Measurements from ENCODE around the gene BICDL2.
A peak's percentile ranks its signal among the peaks of the same experiment; 100 is the strongest.
"Not testable (repeated sequence)": the region's sequence is repeated elsewhere in the genome, so short reads cannot be mapped to it uniquely, and the experiment has no call there.

BICDL2 gene

GRCh38 chr16:3036726-3037315 lies at the start of gene BICDL2:
Gene BICDL2, minus strand, starts transcription at chr16:3036944. Its CDS starts 1,448 bp downstream, at chr16:3035496.
- no peak for DNase-seq

GRCh38 chr16:3085868-3086595 lies 49.3 kb upstream of the BICDL2 start:
- DNase-seq, result no peak

- no peak for DNase-seq
Observed at GRCh38 chr16:3084969-3085670, 48.4 kb upstream of the BICDL2 start.

GRCh38 chr16:3084491-3084890 lies 47.7 kb upstream of the BICDL2 start:
- DNase-seq, result no peak

- not testable (repeated sequence) for DNase-seq
Observed at GRCh38 chr16:3083408-3083807, 46.7 kb upstream of the BICDL2 start.

GRCh38 chr16:3081957-3082356 lies 45.2 kb upstream of the BICDL2 start:
- not testable (repeated sequence) for DNase-seq

- no peak for DNase-seq
Observed at GRCh38 chr16:3080024-3080423, 43.3 kb upstream of the BICDL2 start.

- DNase-seq, result no peak
Observed at GRCh38 chr16:3076577-3076976, 39.8 kb upstream of the BICDL2 start.

- DNase-seq, result not testable (repeated sequence)
Observed at GRCh38 chr16:3075946-3076345, 39.2 kb upstream of the BICDL2 start.

GRCh38 chr16:3075523-3075915 lies 38.8 kb upstream of the BICDL2 start:
- no peak for DNase-seq

- DNase-seq, result peak; percentile 63
Observed at GRCh38 chr16:3074860-3075522, 38.2 kb upstream of the BICDL2 start.

- no peak for DNase-seq
Observed at GRCh38 chr16:3073448-3073847, 36.7 kb upstream of the BICDL2 start.

GRCh38 chr16:3072576-3073263 lies 36.0 kb upstream of the BICDL2 start:
- DNase-seq, result not testable (repeated sequence)

GRCh38 chr16:3072148-3072547 lies 35.4 kb upstream of the BICDL2 start:
- DNase-seq, result not testable (repeated sequence)

- DNase-seq, result no peak
Observed at GRCh38 chr16:3071655-3072054, 34.9 kb upstream of the BICDL2 start.

GRCh38 chr16:3070608-3071111 lies 33.9 kb upstream of the BICDL2 start:
- DNase-seq, result no peak

GRCh38 chr16:3069146-3069545 lies 32.4 kb upstream of the BICDL2 start:
- not testable (repeated sequence) for DNase-seq

- DNase-seq, result no peak
Observed at GRCh38 chr16:3068487-3068886, 31.7 kb upstream of the BICDL2 start.

GRCh38 chr16:3066440-3066748 lies 29.6 kb upstream of the BICDL2 start:
- DNase-seq, result no peak

- peak; percentile 50 for DNase-seq
Observed at GRCh38 chr16:3065742-3066439, 29.1 kb upstream of the BICDL2 start.

GRCh38 chr16:3065069-3065741 lies 28.5 kb upstream of the BICDL2 start, which contains the start of gene IL32:
Gene IL32, plus strand, starts transcription at chr16:3065640. Its CDS starts 172 bp downstream, at chr16:3065812.
- peak; percentile 74 for DNase-seq
